Neuron (in vitro differentiated cells): ENCODE data around the gene NUDT3.

Experiments
- H2AFZ ChIP-seq: one replicate; pipeline ENCODE4 v1.6.1; 2013; ENCODE audit warnings: low read depth, mild to moderate bottlenecking, inconsistent platforms, low read length, moderate library complexity
- H3K27me3 ChIP-seq: one replicate; pipeline ENCODE4 v1.6.1; 2013; ENCODE audit warnings: low read length; ENCODE audit not compliant: insufficient read depth
- H3K36me3 ChIP-seq: one replicate; pipeline ENCODE4 v1.6.1; 2013; ENCODE audit warnings: low read length; ENCODE audit not compliant: insufficient read depth
- H3K4me1 ChIP-seq: one replicate; pipeline ENCODE4 v1.6.1; 2013; ENCODE audit warnings: low read length; ENCODE audit not compliant: insufficient read depth
- H3K4me3 ChIP-seq: 2 replicates; pipeline ENCODE4 v1.5.1; 2013; ENCODE audit warnings: mild to moderate bottlenecking, low read length, moderate library complexity
- H3K9me3 ChIP-seq: one replicate; pipeline ENCODE4 v1.6.1; 2013; ENCODE audit warnings: low read length

Gene NUDT3

DNA sequence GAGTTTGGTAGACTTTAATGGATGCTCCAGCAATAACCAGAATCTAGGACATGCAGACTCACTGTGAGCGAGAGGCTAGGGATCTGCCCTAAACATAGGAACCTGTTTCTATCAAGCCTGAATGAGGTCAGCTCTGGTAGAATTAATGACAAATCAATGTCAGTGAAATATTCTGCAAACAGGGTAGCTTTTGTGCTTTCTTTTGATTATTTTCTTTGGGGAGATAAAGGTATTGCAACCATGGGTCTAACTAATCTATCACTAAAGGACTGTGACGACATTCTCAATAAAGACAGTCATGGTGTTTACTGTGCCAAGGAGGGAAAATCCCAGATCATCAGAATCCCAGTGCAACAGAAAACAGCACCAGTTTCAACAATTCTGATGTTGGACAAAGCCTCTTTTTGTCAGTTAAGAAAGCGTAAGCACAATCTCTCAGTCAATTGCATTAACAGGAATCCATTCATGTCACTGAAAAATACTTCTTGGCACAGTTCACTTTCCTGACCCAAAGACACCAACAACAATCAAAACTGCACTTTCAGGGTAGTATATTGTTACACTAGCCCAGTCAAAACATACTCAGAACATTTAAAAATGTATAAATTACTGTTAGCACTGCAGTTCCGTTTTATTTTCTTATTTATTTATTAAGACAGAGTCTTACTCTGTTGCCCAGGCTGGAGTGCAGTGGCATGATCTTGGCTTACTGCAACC lies 106.9 kb downstream of the NUDT3 start:
- Histone ChIP-seq H2AFZ (no peak overlapping the region), H3K36me3 (peaks cover 63% of the 10 kb centered on the region)

DNA sequence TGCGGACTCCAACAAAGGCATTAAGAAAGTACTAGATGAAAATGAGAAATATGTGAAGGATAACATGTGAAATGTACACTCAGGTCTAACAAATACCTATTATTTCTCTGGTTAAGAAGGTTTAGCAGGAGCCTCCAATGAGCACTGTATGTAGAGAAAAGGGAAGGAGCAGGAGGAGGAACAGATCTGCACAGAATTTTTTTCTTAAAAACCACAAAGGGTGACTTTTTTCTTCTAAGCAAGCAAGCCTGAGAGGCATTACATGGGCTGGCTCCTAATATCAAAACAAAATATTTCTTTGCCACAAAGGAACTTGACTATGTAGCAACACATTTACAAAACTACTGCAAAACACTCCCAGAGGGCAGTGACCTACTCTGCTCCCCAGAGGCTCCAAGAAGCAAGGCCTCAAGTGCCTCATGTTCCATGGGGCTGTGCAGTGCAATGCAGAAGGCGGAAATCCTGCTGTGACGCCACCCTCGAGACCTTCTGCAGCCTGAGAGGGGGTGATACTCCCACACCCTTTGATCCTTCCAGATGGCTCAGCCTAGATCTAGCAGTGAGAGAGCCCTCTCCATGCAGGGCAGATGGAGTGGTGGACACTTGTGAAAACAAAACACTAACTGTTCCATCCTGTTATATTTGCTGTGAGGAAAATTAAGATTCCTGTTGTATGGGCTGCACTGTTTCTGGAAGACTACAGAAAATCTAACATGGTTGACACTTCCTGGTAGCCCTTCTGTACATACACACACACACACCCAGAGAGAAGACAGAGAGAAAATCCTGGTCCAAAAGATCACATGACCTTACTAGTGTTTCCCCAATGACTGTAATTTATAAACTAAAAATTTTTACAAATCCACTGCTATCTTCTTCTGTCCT lies 107.7 kb downstream of the NUDT3 start:
- no peak overlapping the region for H3K4me3 ChIP-seq
- peaks cover 68% of the 10 kb centered on the region for H3K36me3 ChIP-seq
- no peaks in the 10 kb centered on the region for H3K27me3 ChIP-seq
- no peaks in the 10 kb centered on the region for H3K9me3 ChIP-seq
- H3K4me1 ChIP-seq = no peaks in the 10 kb centered on the region
- H2AFZ ChIP-seq = no peak overlapping the region

More for the DNA sequence above, 106.9 kb downstream of the NUDT3 start:
- Histone ChIP-seq H3K9me3 (no peaks in the 10 kb centered on the region), H3K4me1 (no peaks in the 10 kb centered on the region), H3K4me3 (no peak overlapping the region), H3K27me3 (no peaks in the 10 kb centered on the region)

DNA sequence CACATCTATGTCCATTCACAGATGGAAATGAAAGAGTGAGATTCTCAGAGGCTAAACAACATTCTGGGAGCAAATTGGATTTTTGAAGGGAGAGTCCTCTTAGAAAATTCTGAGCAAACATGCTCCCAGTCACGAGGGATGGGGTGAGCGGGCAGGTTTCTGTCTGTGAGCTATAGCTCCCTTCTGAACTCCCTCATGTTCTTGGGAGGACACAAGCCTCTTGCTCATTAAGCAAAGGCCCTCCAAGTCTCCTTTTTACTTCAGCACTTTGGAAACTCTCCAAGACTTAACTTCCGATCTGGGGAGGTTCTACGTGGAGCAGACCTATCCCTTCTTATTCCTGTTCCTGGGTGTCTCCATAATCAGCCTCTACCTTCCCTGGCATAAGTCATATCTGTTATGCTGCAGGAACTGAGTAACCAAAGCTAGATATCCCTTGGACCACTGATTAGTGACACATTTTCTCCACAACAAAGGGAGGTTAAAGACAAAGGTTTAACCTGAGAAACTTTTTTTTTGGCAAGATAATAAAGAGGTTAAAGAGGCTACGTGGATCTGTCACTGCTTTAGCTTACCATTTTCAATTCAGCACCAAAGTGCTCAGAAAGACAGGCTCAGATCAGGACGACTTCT lies 110.7 kb downstream of the NUDT3 start:
- H3K27me3 ChIP-seq = no peaks in the 10 kb centered on the region
- no peak overlapping the region for H3K4me3 ChIP-seq
- no peaks in the 10 kb centered on the region for H3K9me3 ChIP-seq
- no peak overlapping the region for H2AFZ ChIP-seq
- H3K4me1 ChIP-seq = no peaks in the 10 kb centered on the region
- peaks cover 50% of the 10 kb centered on the region for H3K36me3 ChIP-seq

DNA sequence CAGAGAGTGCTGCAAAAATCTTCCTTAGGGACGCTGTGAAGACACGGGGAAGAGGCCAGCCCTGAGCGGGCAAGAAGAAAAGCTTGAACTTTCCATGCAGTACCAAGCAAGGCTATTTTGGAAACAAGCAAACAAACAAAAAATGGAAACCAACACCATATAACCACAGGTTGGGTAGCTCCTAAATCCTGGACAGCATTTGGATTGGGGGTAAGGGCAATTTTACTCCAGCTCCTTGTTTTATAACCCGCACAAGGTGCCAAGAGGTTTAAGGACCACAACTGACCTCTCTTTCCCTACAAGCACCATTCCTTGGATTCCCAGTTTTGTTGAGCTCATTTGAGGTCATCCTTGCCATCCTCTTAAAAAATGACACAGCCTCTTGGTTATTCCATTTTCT lies 112.3 kb downstream of the NUDT3 start:
- Histone ChIP-seq H2AFZ (no peak overlapping the region), H3K4me3 (no peak overlapping the region), H3K27me3 (no peaks in the 10 kb centered on the region), H3K4me1 (no peaks in the 10 kb centered on the region), H3K9me3 (no peaks in the 10 kb centered on the region), H3K36me3 (peaks cover 44% of the 10 kb centered on the region)

DNA sequence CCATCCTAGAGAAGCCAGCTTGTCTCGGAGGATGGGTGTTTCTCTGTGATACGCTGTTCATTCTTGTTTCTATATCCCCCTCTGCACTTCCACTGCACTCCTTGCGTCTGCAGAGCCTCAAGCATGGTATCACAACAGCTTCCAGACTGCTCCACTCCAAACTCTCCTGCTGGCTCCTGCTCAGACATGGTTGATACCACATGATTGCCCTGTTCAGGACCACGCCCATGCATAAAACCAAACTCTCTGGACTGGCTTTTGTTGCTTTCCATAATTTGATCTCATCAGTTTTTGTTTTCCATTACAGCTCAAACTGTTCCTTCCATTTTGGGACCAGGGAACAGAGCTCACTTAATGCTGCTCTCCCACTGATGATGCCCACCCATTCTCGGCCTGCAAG lies 113.6 kb downstream of the NUDT3 start:
- no peaks in the 10 kb centered on the region for H3K27me3 ChIP-seq
- no peak overlapping the region for H2AFZ ChIP-seq
- peaks cover 33% of the 10 kb centered on the region for H3K36me3 ChIP-seq
- H3K9me3 ChIP-seq = no peaks in the 10 kb centered on the region
- H3K4me1 ChIP-seq = no peaks in the 10 kb centered on the region
- H3K4me3 ChIP-seq = no peak overlapping the region

DNA sequence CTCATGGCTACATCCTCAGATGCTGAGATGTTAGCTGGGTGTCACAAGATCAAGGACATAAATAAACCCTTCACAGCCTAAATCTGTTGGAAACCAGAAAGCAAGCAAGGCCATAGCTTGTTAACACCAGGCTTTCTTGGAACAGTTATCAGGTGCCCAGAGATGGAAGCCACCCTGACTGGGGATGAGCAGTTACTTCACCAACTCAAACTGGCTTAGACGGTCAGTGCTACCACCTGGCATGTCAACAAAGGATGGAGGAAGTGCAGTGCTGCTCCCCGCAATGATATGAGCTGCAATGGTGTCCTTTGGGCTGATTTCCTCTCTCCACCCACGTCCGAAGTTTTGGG lies 114.7 kb downstream of the NUDT3 start:
- Histone ChIP-seq H3K36me3 (peaks cover 27% of the 10 kb centered on the region), H2AFZ (no peak overlapping the region), H3K4me1 (no peaks in the 10 kb centered on the region), H3K9me3 (no peaks in the 10 kb centered on the region), H3K27me3 (no peaks in the 10 kb centered on the region), H3K4me3 (no peak overlapping the region)

DNA sequence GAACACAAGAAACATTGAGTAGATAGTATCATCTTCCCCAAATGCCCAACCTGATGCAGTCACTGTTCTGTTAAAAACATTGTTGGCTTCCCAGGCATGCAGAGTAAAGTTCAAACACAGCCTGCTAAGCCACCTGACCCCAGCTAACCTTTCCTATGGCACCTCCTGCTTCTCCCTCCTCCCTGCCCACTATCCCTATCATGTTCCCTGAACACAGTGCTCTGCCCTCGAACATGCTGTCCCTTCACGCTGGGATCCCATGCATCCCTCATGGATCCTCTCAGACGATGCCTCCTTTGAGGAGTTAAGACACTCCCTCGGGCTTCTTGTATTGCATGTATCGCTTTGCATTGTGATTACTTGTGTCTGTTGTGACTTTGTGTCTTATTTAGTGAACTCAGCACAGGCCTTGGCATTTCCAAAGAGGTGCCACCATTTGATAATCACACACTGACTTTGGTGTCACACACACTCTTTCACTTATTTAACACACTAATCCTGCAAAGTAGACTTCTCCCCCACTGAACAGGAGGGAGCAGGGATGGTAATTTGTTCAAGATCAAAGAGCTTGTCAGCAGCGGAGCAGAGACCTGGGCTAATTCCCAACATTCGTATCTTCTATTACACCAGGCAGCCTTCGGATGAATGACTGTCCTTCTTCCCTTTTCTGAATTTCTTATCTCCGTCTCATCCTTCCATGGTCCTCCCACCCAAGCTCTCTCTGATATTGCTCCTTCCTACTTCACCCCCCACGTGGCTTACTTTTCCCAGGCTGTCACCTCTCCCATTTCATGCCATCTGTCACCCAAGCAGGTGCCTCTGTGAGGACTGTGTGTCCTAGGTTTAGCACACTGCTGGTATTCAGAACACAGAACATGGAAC lies 115.3 kb downstream of the NUDT3 start:
- H3K36me3 ChIP-seq = peaks cover 21% of the 10 kb centered on the region
- H3K4me3 ChIP-seq = no peak overlapping the region
- no peaks in the 10 kb centered on the region for H3K27me3 ChIP-seq
- no peaks in the 10 kb centered on the region for H3K9me3 ChIP-seq
- H2AFZ ChIP-seq = no peak overlapping the region
- H3K4me1 ChIP-seq = no peaks in the 10 kb centered on the region

DNA sequence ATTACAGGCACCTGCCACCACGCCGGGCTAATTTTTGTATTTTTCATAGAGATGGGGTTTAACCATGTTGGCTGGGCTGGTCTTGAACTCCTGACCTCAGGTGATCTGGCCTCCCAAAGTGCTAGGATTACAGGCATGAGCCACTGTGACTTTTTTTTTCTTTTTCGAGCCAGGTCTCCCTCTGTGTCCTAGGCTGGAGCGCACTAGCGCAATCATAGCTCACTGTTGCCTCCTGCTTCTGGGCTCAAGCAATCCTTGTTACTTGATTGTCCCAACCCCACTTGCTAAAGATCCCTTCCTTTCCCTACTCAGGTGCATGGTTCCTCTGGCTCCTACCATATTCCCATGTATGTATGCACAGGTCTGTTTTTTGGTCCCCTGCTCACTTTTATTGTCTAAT lies 116.3 kb downstream of the NUDT3 start:
- Histone ChIP-seq H3K4me3 (no peak overlapping the region), H3K36me3 (peaks cover 18% of the 10 kb centered on the region), H2AFZ (no peak overlapping the region), H3K9me3 (no peaks in the 10 kb centered on the region), H3K27me3 (no peaks in the 10 kb centered on the region), H3K4me1 (no peaks in the 10 kb centered on the region)

DNA sequence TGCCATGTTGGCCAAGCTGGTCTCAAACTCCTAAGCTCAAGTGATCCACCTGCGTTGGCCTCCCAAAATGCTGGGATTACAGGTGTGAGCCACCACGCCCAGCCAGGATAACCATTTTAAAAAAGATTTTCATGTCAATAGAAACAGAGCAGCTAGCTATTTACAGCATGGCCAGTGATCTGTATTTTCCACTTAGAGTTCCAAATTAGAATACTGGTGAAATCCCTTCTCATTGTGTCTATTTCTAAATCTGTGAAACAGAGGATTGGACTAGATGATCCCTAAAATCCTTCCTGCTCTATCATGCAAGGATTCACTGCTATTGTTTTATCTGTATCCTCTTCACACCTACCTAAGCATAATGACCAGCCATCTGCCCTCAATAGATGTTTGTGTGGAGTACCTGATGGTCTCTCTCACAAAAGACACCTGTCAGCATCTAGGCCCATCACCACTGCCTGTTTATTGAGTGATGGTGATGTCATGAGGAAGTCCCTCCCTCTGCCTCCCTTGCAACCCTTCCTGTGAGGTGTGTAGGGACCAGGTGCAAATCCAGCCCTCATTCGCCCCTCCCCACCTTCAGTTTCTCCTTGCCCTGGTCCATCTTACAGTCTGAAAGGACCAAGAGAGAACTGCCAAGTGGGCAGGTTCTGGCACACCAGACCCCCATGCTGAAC lies 117.2 kb downstream of the NUDT3 start:
- no peaks in the 10 kb centered on the region for H3K4me1 ChIP-seq

DNA sequence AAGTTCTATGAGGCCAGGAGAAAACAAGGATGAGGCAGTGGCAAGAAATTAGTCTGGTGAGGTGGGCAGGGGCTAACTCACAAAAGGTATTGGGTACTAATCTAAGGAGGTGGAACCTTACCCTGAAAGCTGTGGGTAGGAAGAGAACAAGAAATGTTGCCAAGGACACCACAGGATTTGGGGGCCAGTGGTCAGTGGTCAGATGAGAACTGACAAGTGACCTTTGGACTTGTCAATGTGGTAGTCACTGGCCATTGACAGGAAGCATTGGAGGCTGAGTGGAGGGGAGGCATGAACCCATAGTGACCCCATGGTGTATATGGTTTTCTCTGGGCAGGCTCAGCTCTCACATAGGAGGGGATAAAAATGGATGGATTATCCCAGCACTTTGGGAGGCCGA lies 118.3 kb downstream of the NUDT3 start:
- H2AFZ ChIP-seq = no peak overlapping the region
- no peaks in the 10 kb centered on the region for H3K4me1 ChIP-seq
- H3K36me3 ChIP-seq = peaks cover 2% of the 10 kb centered on the region
- H3K4me3 ChIP-seq = no peak overlapping the region
- H3K27me3 ChIP-seq = no peaks in the 10 kb centered on the region
- H3K9me3 ChIP-seq = no peaks in the 10 kb centered on the region

More for the DNA sequence above, 117.2 kb downstream of the NUDT3 start:
- Histone ChIP-seq H3K4me3 (no peak overlapping the region), H3K36me3 (peaks cover 10% of the 10 kb centered on the region), H2AFZ (no peak overlapping the region), H3K27me3 (no peaks in the 10 kb centered on the region), H3K9me3 (no peaks in the 10 kb centered on the region)

DNA sequence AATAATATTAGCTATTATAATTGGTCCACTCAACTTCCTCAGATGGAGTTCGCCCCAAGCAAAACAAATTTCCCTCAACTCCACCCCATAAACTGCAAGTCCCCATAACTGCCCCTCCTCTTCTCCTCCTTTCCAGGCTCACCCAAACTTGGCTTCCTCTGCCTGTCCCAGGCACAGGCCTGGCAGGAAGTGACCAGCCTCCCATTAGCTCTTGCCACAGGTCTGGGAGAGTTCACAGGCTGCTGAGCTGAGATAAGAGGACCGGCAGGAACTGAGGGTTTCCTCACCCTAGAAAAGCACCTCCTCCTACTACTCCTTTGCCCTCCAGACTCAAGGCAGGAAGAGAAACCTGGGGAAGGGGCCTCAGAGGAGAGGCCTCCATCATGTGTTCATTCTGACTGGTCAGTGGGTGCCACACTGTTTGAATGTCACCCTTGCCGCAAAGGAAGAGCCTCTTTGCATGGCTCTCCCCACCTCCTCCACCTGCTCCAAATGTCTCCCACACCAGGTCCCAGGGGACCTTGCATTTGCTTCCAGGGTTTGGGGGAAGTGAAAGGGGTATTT lies 119.1 kb downstream of the NUDT3 start:
- Histone ChIP-seq H3K4me1 (no peaks in the 10 kb centered on the region), H2AFZ (no peak overlapping the region), H3K27me3 (no peaks in the 10 kb centered on the region), H3K4me3 (no peak overlapping the region), H3K36me3 (no peaks in the 10 kb centered on the region), H3K9me3 (no peaks in the 10 kb centered on the region)
